Measurements from ENCODE around the gene OR2T11.
"Not testable (repeated sequence)": the region's sequence is repeated elsewhere in the genome, so short reads cannot be mapped to it uniquely, and the experiment has no call there.

OR2T11 gene

GRCh38 chr1:248634991-248635390 lies at the start of gene OR2T11:
Gene OR2T11, minus strand, starts transcription at chr1:248635091. Its CDS starts 7,963 bp downstream, at chr1:248627128.
- not testable (repeated sequence) for DNase-seq

- no peak for DNase-seq
Observed at GRCh38 chr1:248681651-248682050, 46.8 kb upstream of the OR2T11 start.

GRCh38 chr1:248670003-248670402 lies 35.1 kb upstream of the OR2T11 start:
- no peak for DNase-seq

GRCh38 chr1:248663453-248664328 lies 28.8 kb upstream of the OR2T11 start:
- DNase-seq: not testable (repeated sequence)

GRCh38 chr1:248656797-248657196 lies 21.9 kb upstream of the OR2T11 start:
- DNase-seq: not testable (repeated sequence)

- DNase-seq: not testable (repeated sequence)
Observed at GRCh38 chr1:248655354-248655753, 20.5 kb upstream of the OR2T11 start, which contains the start of gene OR2T27. Gene OR2T27, minus strand, starts transcription at chr1:248655528. Its CDS starts 4,644 bp downstream, at chr1:248650884.

GRCh38 chr1:248648770-248649536 lies 14.1 kb upstream of the OR2T11 start:
- not testable (repeated sequence) for DNase-seq

GRCh38 chr1:248645178-248645577 lies 10.3 kb upstream of the OR2T11 start, which contains the start of gene OR2T35:
Gene OR2T35, minus strand, starts transcription at chr1:248645278. Its CDS starts 6,020 bp downstream, at chr1:248639258.
- DNase-seq: not testable (repeated sequence)

GRCh38 chr1:248642971-248643651 lies 8.2 kb upstream of the OR2T11 start:
- DNase-seq: not testable (repeated sequence)

GRCh38 chr1:248641583-248641982 lies 6.7 kb upstream of the OR2T11 start:
- DNase-seq: not testable (repeated sequence)

- DNase-seq: not testable (repeated sequence)
Observed at GRCh38 chr1:248640906-248641305, 6.0 kb upstream of the OR2T11 start.

- not testable (repeated sequence) for DNase-seq
Observed at GRCh38 chr1:248639652-248640051, 4.8 kb upstream of the OR2T11 start.

GRCh38 chr1:248636612-248637011 lies 1.7 kb upstream of the OR2T11 start:
- not testable (repeated sequence) for DNase-seq

GRCh38 chr1:248631354-248632008 lies 3.4 kb downstream of the OR2T11 start:
- DNase-seq: no peak

- no peak for DNase-seq
Observed at GRCh38 chr1:248630551-248630950, 4.3 kb downstream of the OR2T11 start.

GRCh38 chr1:248627971-248628844 lies 6.7 kb downstream of the OR2T11 start:
- no peak for DNase-seq

GRCh38 chr1:248625971-248626370 lies 8.9 kb downstream of the OR2T11 start:
- no peak for DNase-seq

GRCh38 chr1:248625166-248625565 lies 9.7 kb downstream of the OR2T11 start:
- DNase-seq: no peak

- DNase-seq: no peak
Observed at GRCh38 chr1:248622570-248623001, 12.3 kb downstream of the OR2T11 start.

GRCh38 chr1:248621770-248622169 lies 13.1 kb downstream of the OR2T11 start:
- DNase-seq: no peak

- peak; percentile 23 for DNase-seq
Observed at GRCh38 chr1:248618878-248619277, 16.0 kb downstream of the OR2T11 start.

Data from activated gamma-delta T cell treated with Interleukin-2 at 50 U/mL for 16 hours (primary cell).